GM19463 (cell line): Measurements from ENCODE around the gene RPGRIP1.
"Not testable (repeated sequence)": the region's sequence is repeated elsewhere in the genome, so short reads cannot be mapped to it uniquely, and the experiment has no call there.

Source experiments
- ATAC-seq: cut with Tn5 transposase; IDR thresholded peaks from one replicate; pipeline ENCODE4 v1.9.1; 2021; ENCODE audit warnings: mild to moderate bottlenecking, moderate library complexity; ENCODE audit not compliant: unreplicated experiment

Gene RPGRIP1

DNA sequence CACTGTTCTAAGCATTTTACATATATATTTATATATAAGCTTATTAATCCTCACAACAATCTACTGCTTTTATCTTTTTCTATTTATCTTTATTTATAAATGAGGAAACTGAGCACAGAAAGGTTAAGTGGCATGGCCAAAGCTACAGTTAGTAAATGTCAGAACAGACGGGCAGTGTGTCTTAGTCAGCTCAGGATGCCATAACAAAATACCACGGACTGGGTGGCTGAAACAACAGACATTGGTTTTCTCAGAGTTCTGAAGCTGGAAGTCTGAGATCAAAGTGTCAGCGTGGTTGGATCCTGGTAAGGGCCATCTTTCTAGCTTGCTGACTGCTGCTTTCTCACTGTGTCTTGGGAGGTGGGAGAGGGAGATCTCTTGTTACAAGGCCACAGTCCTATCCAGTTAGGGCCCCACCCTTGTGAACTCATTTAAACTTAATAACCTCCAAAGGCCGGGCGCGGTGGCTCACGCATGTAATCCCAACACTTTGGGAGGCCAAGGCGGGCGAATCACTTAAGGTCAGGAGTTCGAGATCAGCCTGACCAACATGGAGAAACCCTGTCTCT lies 19.8 kb downstream of the RPGRIP1 start:
- ATAC-seq, result no peak

DNA sequence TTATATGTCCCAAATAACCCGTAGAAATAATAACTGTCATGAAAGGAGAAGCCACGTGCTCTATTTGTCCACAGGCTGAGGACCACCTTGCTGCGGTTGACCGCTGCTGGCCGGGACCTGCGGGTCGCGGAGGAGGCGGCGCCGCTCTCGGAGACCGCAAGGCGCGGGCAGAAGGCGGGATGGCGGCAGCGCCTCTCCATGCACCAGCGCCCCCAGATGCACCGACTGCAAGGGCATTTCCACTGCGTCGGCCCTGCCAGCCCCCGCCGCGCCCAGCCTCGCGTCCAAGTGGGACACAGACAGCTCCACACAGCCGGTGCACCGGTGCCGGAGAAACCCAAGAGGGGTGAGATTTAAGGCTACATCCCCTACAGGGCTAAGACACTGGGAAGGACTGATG lies 21.0 kb downstream of the RPGRIP1 start:
- ATAC-seq, result no peak

DNA sequence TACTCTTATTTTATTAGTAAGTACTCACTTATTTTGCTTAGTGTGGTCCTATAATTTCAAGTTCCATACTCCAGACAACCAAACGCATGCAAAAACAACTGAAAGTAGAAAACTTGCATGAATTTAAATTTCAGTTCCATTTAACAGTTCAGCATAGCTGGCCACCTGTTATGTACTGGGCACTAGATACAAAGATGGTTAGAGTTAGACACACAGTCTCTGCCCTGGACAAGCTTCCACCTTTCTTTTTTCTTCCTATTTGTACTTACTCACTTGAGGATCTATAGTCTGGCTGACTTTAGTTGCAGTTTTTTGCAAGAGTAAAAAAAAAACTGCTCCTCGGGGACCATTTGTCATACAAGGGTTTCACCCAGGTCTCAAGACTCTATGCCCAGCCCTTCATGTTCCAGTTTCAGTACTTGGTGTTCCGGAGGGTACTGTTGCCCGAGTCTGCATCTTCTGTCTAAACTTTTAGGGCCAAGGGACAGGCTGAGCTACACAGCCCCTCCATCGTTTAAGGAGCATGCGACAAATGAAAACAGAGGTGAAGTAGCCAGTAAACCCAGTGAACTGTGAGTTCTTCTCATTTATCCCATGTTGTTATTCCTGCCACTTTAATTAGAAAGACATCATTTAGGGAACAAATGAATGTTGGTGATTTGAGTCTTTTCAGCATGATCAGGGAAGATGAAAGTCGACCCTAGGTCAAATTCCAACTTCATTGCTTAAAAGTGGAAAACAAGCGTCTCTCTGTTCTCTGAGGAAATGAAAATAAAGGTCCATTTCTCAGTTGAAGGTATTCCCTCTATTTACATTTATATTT lies 22.3 kb downstream of the RPGRIP1 start:
- no peak for ATAC-seq

DNA sequence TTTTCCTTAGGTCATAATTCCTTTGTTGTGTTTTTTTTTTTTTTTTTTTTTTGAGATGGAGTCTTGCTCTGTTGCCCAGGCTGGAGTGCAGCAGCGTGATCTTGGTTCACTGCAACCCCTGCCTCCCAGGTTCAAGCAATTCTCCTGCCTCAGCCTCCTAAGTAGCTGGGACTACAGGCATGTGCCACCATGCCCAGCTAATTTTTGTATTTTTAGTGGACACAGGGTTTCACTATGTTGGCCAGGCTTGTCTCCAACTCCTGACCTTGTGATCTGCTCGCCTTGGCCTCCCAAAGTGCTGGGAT lies 22.9 kb downstream of the RPGRIP1 start:
- ATAC-seq, result not testable (repeated sequence)

DNA sequence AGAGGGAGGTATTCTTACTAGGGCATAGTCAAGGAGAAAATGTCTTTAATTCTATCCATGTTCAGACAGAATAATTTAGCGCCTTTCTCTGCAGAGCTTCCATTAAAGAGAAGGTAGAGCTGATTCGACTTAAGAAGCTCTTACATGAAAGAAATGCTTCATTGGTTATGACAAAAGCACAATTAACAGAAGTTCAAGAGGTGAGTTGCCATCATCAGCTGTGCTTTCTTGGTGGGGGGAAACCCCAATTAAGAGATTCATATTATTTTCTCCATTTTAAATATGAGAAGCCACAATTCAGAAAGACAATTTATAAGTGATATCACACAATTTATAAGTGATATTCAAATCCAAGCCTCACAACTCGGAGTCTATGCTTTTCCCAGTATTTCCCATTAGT lies 27.8 kb downstream of the RPGRIP1 start:
- ATAC-seq, result no peak

DNA sequence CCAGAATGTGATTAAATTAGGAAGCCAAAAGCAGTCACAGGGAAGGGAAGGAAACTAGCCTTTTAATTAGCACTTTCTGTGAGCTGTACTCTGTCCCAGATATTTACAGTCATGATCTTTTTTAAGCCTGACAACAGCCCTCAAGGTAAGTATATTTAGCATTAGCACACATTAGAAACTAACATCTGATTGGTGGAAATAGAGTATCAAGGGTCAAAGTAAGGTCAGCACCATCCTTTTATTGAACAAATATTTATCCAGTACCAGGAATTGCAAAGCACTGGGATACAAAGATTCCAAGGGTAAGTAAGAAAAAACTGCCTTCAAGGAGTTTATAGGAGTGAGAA lies 28.2 kb downstream of the RPGRIP1 start:
- peak; percentile 20 for ATAC-seq

DNA sequence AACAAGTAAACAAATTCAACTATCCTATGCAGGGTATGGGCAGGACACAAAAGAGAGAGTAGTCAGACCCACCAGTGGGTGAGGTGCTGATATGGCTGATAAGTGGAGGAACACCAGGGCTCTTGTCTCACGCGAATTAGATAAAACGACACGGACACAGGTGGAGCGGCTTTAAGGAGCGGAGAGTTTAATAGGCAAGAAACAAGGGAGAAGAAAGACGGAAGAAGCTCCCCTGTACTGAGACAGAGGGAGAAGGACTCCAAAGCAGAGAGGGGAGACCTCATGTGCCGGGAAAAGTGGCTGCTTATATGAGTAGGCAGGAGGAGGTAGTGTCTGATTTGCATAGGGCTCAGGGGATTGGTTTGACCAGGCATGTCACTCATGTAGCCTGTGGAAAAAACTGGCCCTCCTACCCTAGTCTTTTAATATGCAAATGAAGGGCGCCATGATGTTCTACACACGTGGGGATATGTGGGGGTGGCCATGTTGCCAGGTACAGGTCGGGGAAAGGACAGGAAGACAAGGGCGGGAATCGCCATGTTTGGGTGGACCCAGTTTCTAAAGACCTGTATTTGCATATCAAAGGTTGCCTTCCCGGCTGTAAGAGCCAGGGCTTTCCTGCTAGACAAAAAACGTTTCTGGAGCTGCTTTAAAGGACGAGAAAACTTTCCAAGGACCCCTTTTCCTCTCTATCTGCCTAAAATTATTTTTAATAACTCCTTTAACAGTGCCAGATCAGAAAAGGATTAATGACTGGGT lies 28.8 kb downstream of the RPGRIP1 start:
- peak; percentile 82 for ATAC-seq

DNA sequence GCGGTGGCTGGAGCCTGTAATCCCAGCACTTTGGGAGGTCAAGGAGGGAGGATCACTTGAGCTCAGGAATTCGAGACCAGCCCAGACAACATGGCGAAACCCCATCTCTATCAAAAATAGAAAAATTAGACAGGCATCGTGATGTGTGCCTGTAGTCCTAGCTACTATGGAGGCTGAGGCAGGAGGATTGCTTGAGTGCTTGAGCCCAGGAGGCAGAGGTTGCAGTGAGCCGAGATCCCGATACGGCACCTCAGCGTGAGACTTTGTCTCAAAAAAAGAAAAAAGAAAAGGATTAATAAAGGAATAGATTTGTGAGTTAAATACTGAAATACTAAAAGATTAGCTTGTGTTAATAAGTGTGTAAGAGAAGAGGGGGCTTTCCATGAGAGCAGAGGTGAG lies 29.4 kb downstream of the RPGRIP1 start:
- no peak for ATAC-seq

DNA sequence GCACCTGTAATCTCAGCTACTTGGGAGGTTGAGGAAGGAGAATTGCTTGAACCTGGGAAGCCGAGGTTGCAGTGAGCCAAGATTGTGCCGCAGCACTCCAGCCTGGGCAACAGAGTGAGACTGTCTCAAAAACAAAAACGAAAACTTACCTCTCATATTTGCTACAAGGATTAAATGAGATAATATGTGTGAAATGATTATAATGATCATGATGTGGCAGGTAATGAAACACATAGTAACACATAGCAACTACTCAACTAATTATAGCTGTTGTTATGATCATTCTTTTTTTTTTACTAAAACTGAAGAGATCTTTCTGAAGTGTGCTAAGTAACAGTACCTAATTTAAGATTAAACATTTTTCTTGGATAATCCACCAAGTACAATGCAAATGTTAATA lies 30.1 kb downstream of the RPGRIP1 start:
- no peak for ATAC-seq

DNA sequence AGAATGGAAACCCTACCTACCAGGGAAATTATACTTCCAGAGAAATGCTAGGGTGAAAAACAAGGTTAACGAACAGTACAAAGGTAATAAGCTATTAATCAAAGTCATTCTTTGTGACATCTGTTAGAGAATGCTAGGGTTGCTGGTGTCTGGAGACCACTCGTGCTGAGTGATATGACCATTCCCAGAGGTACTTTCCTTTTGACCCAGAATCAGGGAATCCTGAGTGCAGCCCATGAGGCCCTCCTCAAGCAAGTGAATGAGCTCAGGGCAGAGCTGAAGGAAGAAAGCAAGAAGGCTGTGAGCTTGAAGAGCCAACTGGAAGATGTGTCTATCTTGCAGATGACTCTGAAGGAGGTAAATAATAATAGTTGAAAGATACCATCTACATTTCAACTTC lies 31.7 kb downstream of the RPGRIP1 start:
- no peak for ATAC-seq

DNA sequence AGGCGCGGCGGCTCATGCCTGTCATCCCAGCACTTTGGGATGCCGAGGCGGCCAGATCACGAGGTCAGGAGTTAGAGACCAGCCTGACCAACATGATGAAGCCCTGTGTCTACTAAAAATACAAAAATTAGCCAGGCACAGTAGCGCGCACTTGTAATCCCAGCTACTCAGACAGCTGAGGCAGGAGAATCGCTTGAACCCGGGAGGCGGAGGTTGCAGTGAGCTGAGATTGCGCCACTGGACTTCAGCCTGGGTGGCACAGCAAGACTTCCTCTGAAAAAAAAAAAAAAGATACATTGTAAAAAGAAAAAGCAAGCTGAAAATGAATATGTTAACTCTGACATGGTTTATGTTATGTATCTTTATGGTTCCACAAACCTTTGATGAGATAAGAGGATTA lies 33.6 kb downstream of the RPGRIP1 start:
- ATAC-seq, result no peak

DNA sequence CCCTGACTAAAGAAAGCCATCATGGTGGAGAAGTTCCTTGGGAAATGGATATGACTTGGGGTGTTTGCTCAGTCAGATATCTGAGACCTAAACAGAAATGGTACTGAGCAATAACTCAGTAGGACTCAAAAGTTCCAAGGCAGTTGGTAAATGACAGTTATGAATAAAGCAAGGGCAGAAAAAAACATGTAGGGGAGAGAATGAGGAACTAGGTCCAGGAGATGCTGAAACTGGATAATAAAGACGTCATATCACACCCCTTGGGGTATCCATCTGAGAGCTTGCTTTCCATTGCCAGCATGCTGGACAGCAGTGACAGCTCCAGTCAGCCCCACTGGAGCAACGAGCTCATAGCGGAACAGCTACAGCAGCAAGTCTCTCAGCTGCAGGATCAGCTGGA lies 37.5 kb downstream of the RPGRIP1 start:
- ATAC-seq, result no peak

DNA sequence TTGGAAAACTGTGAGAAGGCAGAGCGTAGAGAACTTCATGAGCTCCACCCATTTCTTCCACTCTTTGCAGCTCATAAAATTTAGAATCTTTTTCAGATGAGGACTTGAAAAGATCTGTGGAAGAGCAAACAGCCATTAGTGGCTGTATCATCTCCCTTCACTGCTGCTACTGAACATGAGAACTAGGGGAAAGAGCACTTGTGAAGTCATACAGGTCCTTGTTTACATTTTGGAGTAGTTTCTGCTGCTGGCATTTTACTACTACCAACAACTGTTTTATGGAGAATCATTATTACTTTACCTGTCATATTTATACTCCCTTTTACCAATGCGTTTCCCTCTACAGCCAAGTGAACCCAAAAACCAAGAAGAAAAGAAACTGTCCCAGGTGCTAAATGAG lies 41.0 kb downstream of the RPGRIP1 start:
- no peak for ATAC-seq

DNA sequence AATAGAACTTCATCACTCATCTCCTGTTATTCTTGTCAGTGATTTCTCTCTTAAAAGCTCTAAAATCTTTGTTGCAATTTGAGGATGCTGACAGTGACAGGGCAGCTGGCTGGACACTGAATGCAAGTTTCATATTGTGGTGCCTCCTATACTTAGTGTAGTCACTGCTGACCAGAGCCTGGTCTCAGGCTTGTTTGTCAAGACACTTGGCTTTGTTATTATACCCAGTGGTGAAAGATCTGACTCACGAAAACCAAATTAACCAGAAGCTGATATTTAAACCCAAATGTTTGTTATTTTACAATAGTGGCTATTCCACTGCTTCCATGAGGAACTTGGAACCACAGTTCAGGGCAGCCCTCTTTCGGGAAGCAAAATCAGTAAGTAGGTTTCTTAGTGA lies 42.8 kb downstream of the RPGRIP1 start:
- no peak for ATAC-seq

DNA sequence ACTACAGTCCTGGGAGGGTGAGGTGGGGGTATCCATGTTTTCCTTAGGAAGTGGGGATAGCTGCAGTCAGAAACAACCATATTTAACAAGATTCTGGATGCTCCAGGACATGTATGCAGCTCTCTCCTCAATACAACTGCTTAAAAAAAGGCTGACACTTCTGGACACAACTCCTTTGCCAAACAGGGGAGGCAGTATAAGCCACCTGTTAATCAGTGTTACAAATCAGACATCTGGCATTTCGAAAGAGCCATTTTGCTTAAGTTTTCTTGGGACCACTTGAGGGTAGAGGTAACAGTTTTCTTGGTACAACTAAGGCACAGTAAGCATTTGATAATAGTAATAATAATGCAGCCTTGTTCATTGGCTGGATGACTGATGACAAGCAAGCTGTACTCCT lies 47.1 kb downstream of the RPGRIP1 start:
- ATAC-seq, result no peak
